COLO829 (cell line): ENCODE results near the gene BMERB1.
A peak's percentile ranks its signal among the peaks of the same experiment; 100 is the strongest.

Source experiments
- DNase-seq: peaks from one replicate; pipeline ENCODE4 v3.0.0; 2012; ENCODE audit warnings: low spot score

Gene BMERB1

DNA sequence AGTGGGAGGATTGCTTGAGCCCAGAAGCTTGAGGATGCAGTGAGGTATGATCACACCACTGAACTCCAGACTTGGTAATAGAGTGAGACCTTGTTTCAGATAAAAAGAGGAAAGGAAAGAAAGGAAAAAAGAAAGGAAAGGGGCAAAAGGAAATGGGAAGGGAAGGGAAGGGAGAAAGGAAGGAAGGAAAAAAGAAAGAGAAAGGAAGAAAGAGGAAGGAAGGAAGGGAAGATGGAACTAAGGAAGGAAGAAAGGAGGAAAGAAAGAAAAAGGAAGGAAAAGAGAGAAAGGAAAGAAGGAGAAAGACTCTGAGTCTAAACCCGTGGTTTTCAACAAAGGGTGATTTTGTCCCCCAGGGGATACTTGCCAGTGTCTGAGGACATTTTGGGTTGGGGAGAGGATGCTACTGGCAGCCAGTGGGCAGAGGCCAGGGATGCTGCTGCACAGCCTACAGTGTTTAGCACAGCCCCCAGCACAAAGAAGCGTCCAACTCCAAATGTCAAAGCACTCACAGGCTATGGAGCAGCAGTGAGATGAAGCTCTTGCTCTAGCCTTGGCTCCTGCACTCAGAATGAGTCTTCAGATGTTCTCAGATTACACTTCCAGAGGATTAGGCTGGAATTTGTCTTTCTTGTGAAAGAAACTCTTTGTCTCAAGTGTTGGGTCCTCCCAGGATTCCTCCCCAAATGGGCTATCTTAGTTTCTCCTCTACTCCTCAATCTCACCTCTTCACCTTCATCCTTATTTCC, 64.2 kb downstream of the BMERB1 start:
- DNase-seq = no peak

- peak; percentile 77 for DNase-seq
Observed at GRCh38 chr16:15502041-15502725, 67.8 kb downstream of the BMERB1 start.

GRCh38 chr16:15506441-15506840, 72.1 kb downstream of the BMERB1 start:
- no peak for DNase-seq

DNA sequence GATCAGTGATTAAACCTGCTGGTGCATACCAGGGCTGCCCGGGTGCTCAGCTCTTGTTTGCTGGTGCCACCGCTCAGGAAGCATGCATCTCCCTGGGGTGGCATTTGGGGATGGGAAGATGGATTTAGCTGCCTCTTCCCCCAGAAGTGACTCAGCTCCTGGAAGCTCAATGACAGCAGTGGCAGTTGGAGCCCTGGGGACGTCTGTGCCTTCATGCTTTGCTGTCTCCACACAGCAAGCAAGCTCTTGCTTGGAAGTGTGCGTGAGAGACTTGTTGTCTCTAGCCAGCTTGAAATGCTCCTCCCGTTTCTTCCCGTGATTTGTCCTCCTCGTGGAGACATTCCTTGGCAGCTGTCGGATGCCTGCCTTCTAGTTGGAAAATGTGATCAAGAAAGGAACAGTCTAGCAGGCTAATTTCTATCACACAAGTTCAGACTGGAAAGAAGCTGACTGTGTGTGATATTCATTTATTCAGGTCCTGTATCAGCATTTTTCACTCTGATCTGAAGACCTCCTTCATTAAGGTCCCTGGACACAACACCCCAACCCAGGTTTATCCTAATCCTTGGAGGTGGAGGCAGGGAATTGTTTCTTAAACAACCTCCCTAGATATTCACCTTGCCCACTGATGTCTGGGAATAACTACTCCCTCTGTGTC, 73.0 kb downstream of the BMERB1 start:
- DNase-seq = no peak

- no peak for DNase-seq
Observed at GRCh38 chr16:15507959-15508627, 73.7 kb downstream of the BMERB1 start.

DNA sequence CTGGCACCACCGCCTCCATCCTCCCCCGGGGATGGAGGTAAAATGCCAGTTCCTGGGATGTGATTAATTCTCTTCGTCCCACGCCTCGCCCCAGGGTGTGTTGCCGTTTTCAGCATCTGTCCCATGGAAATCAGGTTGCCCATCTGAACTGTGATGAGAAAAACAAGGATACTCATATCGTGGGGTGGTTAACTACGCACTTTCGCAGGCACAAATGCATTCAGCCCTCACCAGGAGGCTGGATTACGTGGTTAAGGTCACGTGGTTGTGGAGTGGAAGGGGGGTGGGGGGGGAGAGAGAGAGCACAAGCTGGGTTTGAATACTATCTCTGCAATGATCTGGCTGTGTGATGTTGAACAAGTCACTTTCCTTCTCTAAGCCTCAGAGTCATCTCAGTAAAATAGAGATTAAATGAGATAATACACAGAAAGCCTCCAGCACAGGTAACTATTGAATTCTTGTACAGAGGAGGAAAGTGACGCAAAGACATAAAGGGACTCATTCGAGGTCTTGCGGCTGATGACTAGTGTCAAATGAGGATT, 74.7 kb downstream of the BMERB1 start:
- no peak for DNase-seq

DNA sequence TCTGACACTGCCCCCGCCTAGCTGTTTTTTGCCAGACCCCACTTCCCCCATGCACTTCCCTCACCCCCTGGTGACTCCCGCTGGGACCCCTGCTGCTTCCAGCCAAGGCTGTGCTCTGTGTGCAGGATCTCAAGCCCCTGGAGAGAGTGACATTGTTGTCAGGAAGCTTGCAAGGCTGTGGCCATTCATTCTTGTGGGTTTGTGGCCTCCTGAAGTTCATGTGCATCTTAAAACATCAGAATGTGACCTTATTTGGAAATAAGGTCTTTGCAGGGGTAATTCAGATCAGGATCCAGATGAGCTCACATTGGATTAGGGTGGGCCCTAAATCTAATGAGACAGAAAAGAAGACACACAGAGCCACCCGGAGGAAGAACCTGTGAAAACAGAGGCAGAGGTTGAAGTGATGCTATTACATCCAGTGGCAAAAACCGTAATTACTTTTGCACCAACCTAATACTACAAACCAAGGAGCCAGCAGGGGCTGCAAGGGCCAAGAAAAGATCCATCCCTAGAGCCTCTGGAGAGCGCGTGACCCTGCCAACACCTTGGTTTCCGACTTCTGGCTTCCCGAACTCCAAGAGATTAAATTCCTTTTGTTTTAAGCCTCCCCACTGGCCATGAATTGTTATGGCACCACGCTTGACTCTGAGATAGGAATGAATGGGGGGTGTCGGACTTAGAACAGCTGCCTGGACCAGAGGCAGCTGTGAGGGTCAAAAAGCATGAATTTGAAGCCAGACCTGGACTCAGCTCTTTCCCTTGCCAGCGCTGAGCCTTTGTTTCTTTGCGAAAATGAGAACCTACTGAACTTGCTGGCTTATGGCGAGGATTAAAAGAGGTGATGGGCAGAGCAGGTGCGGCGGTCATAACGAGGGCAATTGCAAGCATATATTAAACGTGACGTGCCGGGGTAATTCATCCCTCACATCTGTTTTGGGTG, 75.5 kb downstream of the BMERB1 start:
- DNase-seq = no peak

DNA sequence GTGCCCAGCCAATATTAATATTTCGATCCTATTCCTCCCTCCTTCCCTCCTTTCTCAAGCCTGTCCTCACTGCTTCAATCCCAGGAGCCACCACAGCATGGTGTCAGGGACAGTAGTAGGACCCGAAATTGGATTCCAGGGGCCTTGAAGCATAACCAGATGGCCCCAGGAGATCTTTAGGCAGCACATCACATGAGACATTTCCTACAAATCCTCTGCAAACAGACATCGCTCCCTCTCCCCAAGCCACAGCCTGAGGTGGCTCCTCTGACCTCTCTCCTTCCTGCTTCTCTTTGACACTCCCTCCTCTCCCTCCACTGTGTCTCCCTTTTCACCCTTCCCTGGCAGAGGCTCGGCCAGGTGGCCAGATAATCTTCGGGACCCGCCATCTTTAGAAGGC, 76.6 kb downstream of the BMERB1 start:
- DNase-seq = no peak

DNA sequence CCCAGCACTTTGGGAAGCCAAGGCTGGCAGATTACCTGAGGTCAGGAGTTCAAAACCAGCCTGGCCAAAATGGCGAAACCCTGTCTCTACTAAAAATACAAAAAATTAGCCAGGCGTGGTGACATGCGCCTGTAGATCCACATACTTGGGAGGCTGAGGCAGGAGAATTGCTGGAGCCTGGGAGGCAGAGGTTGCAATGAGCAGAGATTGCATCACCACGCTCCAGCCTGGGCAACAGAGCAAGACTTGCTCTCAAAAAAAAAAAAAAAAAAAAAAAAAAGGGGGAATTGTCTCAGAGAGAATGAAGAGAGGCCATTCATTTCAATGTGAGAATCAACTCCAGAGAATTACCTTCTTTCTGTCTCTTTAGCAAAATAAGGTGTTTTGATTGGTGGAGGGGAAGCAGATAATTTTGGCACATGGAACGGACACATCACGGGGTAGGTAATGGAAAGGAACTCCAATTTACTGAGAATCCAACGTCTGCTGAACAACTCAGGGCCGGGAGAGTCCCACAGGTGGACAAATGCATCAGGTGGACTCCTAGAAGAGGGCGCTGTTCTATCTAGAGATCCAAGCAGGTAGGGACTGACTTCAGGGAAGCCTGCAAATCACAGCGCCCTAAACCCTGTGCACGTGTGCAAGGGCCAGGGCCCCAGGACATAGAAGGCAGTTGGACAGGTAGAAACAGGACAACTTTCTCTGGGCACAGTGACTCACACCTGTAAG, 77.5 kb downstream of the BMERB1 start:
- no peak for DNase-seq

DNA sequence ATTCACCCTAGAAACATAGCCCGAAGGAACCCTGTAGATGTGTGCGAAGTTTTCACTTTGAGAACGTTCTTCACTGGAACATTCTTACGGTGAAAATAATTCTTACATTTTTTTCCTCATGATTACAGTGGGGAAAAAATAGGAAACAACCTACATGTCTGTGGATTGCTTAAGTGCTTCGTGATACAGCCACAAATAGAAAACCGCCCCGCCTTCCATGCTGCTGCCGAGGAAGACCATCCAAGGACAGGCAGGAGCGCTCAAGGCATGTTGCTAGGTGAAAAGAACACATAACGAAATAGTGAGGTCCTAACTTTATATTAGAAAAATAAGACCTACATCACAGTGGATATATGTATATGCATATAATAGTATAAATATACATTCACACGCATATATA, 78.8 kb downstream of the BMERB1 start:
- DNase-seq = no peak

- no peak for DNase-seq
Observed at GRCh38 chr16:15515992-15516391, 81.6 kb downstream of the BMERB1 start.

GRCh38 chr16:15516609-15517008, 82.2 kb downstream of the BMERB1 start:
- no peak for DNase-seq

DNA sequence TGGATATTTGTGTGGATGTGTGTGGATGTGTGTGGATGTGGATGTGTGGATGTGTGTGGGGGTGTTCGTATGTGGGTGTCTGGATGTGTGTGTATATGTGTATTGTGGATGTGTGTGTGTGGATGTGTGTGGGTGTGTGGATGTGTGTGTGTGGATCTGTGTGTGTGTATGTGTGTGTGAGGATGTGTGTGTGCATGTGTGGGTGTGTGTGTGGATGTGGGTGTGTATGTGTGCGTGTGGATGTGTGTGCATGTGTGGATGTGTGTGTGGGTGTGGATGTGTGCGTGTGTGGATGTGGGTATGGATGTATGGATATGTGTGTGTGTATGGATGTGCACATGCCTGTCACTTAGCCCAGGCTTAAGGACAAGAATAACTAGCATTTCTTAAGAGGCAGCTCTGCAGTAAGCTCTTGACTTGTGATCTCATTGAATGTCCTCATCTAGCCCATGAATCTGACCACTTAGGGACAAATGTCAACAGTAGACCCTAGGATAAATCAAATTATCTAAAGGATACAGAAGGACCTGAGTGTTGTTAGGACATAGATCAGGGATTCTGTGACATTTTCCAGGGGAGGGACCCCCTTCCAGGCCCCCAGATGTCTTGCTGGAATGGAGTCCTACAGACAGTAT, 83.5 kb downstream of the BMERB1 start:
- DNase-seq = no peak

- DNase-seq = no peak
Observed at GRCh38 chr16:15518381-15519351, 84.3 kb downstream of the BMERB1 start.

DNA sequence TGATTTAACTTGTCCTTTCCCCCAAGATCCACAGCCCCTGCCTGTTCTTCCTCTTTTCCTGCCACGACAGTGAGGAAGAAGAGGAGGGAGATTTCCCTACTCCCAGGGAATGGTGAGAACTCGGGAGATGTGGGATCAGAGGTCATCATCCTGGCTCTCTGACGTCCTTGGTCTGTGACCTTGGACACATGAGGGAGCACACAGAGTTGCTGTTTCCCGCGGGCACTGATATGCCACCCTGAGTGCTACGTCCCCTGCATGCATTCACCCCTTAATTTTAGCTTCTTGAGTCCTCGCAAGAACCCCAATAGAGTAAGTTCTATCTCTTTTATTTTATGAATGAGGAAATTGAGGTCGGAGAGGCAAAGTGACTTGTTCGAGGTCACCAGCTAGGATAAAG, 85.4 kb downstream of the BMERB1 start:
- no peak for DNase-seq

GRCh38 chr16:15521390-15521757, 87.0 kb downstream of the BMERB1 start:
- no peak for DNase-seq

DNA sequence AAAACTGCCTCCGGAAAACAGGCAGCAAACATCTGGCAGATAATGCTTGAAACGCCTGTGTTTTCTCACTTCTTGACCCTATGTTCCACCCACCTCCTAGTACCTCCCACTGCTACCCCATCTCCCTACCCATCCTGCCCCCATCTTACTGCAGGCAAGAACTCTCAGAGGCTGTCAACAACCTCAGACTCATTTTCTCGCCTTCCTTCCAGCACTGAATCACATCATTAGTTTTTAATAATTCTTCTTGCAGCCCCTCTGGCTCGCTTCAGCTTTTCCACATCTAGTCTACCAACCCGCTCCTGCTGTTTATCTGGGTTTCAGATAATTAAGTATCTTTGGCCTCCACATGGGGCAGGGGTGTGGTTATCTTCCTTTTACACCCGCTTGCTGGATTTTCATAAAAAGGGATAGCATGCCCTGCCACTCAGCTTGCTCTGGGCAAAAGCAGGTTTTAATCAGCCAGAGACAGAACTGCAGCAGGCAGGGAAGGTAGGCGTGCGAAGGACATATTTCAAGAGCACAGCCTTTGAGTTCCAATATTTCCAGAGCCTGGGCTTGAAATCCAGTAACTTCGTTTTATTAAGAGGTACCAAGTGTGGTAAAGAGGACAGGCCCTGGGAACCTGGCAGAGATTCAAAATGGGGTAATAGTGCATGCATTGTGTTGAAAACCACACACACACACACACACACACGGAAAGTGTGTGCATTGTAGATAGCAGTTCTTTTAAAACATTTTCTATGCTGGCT, 87.5 kb downstream of the BMERB1 start:
- no peak for DNase-seq

GRCh38 chr16:15523092-15523541, 88.7 kb downstream of the BMERB1 start:
- DNase-seq = no peak
